Measurements from ENCODE around the gene NEUROD1.

DNA sequence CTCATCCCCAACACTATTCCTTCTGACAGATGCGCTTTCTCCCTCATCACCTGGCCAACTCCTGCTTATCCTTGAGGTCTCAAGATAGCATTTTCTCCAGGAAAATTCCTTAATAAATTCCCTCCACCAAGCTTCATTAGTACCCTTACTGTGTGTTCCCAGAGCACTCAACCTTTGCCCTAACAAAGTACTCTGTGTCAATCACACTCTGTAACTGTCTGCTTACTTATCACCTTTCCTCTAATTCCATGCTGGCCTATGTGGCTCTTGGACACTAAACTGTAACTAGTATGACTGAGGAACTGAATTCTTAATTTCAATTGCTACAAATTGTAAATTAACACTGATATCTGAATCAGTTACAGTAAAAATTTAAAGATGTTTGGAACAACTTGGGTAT lies 17.9 kb upstream of the NEUROD1 start:
- TF ChIP-seq, protein P1, sequence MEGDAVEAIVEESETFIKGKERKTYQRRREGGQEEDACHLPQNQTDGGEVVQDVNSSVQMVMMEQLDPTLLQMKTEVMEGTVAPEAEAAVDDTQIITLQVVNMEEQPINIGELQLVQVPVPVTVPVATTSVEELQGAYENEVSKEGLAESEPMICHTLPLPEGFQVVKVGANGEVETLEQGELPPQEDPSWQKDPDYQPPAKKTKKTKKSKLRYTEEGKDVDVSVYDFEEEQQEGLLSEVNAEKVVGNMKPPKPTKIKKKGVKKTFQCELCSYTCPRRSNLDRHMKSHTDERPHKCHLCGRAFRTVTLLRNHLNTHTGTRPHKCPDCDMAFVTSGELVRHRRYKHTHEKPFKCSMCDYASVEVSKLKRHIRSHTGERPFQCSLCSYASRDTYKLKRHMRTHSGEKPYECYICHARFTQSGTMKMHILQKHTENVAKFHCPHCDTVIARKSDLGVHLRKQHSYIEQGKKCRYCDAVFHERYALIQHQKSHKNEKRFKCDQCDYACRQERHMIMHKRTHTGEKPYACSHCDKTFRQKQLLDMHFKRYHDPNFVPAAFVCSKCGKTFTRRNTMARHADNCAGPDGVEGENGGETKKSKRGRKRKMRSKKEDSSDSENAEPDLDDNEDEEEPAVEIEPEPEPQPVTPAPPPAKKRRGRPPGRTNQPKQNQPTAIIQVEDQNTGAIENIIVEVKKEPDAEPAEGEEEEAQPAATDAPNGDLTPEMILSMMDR (IDR thresholded peaks at IDR 0.05) = no peak
- no peak for TF ChIP-seq POLR2A (IDR thresholded peaks at IDR 0.05)

Measured in vagina (tissue), 2 donors.